Endothelial cell of umbilical vein (primary cell): ENCODE measurements around the gene CUBN. TPM values are rescaled to one million over a fixed set of nuclear protein-coding genes. Genes with fewer than 3 reads are reported as not detected.
A peak's percentile ranks its signal among the peaks of the same experiment; 100 is the strongest.

ENCODE experiments used
- BruUV-seq: library from RNA; stranded (reverse); fragments of 400-500 nt; replicated peaks from 2 replicates; lab custom pipeline; 2021; lab: Mats Ljungman, UMichigan
- CTCF ChIA-PET: fragments of 300-600, 350-600 bp; sonication (Branson Sonifier 250); formaldehyde crosslinking; loops from one replicate; lab custom pipeline; 2021; ENCODE audit warnings: antibody characterized with exemption, inconsistent platforms; lab: Charles Lee
- POLR2A ChIA-PET: fragments of 300-600, 350-600 bp; sonication (Branson Sonifier 250); formaldehyde crosslinking; loops from one replicate; lab custom pipeline; 2021; ENCODE audit warnings: antibody characterized with exemption, inconsistent platforms; lab: Charles Lee
- DNase-seq: peaks from one replicate; pipeline ENCODE4 v3.0.0-alpha.2; 2011; ENCODE audit warnings: low read depth, low spot score
- FAIRE-seq: peaks from 2 replicates; lab custom pipeline; 2011; peaks lifted over from hg19 to GRCh38; lab: Jason Lieb, UNC
- H2AFZ ChIP-seq: 2 replicates; pipeline ENCODE4 v1.6.0; 2012; ENCODE audit warnings: low read depth, low read length, control low read depth, inconsistent platforms
- H3K27ac ChIP-seq: 2 replicates; pipeline ENCODE4 v1.5.1; 2011; ENCODE audit warnings: low read depth, mild to moderate bottlenecking, control low read depth, low read length, moderate library complexity; ENCODE audit not compliant: insufficient read depth
- H3K27me3 ChIP-seq, 2 experiments: 2 replicates each; pipeline versions ENCODE4 v1.6.0 to v1.6.1; 2011; ENCODE audit warnings: low read length in 2 of 2, mixed read lengths in 1 of 2; ENCODE audit not compliant: control insufficient read depth in 2 of 2, insufficient read depth in 2 of 2
- H3K36me3 ChIP-seq, 2 experiments: 2 replicates in 1 of 2; 3 replicates in 1 of 2; pipeline ENCODE4 v1.5.1; 2011; ENCODE audit warnings: low read length in 2 of 2, mild to moderate bottlenecking in 1 of 2, moderate library complexity in 1 of 2; ENCODE audit not compliant: control insufficient read depth in 2 of 2, insufficient read depth in 2 of 2; ENCODE audit errors: extremely low read depth in 1 of 2
- H3K4me1 ChIP-seq: 3 replicates; pipeline ENCODE4 v1.5.1; 2011; ENCODE audit warnings: mild to moderate bottlenecking, low read length; ENCODE audit not compliant: control insufficient read depth, insufficient read depth; ENCODE audit errors: extremely low read depth
- H3K4me2 ChIP-seq: 2 replicates; pipeline ENCODE4 v1.6.1; 2011; ENCODE audit warnings: low read length, control low read depth, mixed read lengths; ENCODE audit not compliant: insufficient read depth
- H3K4me3 ChIP-seq, 3 experiments: fragments of 200-600 bp in 1 of 3; sonication (generic), shearing (Covaris generic) in 1 of 3; replicated peaks in 1 of 3; 2 replicates each; pipeline ENCODE4 v1.5.1; 2011 to 2016; ENCODE audit warnings: control low read depth in 3 of 3, low read length in 3 of 3, mild to moderate bottlenecking in 2 of 3, inconsistent platforms in 1 of 3, low read depth in 1 of 3, moderate library complexity in 1 of 3; ENCODE audit not compliant: insufficient read depth in 1 of 3
- H3K79me2 ChIP-seq: 2 replicates; pipeline ENCODE4 v1.6.0; 2012; ENCODE audit warnings: low read length, inconsistent platforms; ENCODE audit not compliant: control insufficient read depth, insufficient read depth
- H3K9ac ChIP-seq: replicated peaks from 2 replicates; pipeline ENCODE3; 2011; ENCODE audit warnings: low read length, control low read depth; ENCODE audit not compliant: insufficient read depth; ENCODE audit errors: extremely low read depth
- H3K9me1 ChIP-seq: replicated peaks from 3 replicates; pipeline ENCODE4 v1.6.0; 2011; ENCODE audit warnings: mild to moderate bottlenecking, low read length; ENCODE audit not compliant: control insufficient read depth, insufficient read depth; ENCODE audit errors: extremely low read depth
- H3K9me3 ChIP-seq: replicated peaks from 2 replicates; pipeline ENCODE4 v1.5.1; 2012; ENCODE audit warnings: low read length, inconsistent platforms; ENCODE audit not compliant: control insufficient read depth, insufficient read depth
- H4K20me1 ChIP-seq: replicated peaks from 2 replicates; pipeline ENCODE3; 2011; ENCODE audit warnings: mild to moderate bottlenecking, low read length; ENCODE audit not compliant: control insufficient read depth, insufficient read depth; ENCODE audit errors: extremely low read depth
- CTCF ChIP-seq, 2 donors: IDR thresholded peaks; 1 replicate in 1 of 2; 2 replicates in 1 of 2; pipeline ENCODE4 v1.5.1; 2011; ENCODE audit warnings: low read length in 2 of 2, mild to moderate bottlenecking in 2 of 2, moderate library complexity in 2 of 2, control low read depth in 1 of 2, inconsistent platforms in 1 of 2, low read depth in 1 of 2; ENCODE audit not compliant: insufficient read depth in 1 of 2; ENCODE audit errors: extremely low read depth in 1 of 2
- EZH2 ChIP-seq: IDR thresholded peaks from 2 replicates; pipeline ENCODE4 v1.6.1; 2012; ENCODE audit warnings: borderline replicate concordance, low read depth, mild to moderate bottlenecking, moderate library complexity, low read length, inconsistent platforms; ENCODE audit not compliant: severe bottlenecking
- FOS ChIP-seq: IDR thresholded peaks from 2 replicates; pipeline ENCODE4 v1.6.1; 2011; ENCODE audit warnings: mild to moderate bottlenecking, low read length, moderate library complexity, borderline replicate concordance; ENCODE audit not compliant: insufficient read depth
- GATA2 ChIP-seq: IDR thresholded peaks from 2 replicates; pipeline ENCODE4 v1.7.0; 2011; ENCODE audit warnings: low read depth, mild to moderate bottlenecking, moderate library complexity, mixed read lengths, low read length; ENCODE audit not compliant: insufficient read length, insufficient read depth
- JUN ChIP-seq: IDR thresholded peaks from 2 replicates; pipeline ENCODE4 v1.6.1; 2011; ENCODE audit warnings: borderline replicate concordance, low read depth; ENCODE audit not compliant: insufficient read length, insufficient read depth
- MAX ChIP-seq: IDR thresholded peaks from 2 replicates; pipeline ENCODE4 v1.6.1; 2011; ENCODE audit not compliant: insufficient read depth, insufficient read length
- MYC ChIP-seq: IDR thresholded peaks from one replicate; pipeline ENCODE4 v1.6.1; 2011; ENCODE audit warnings: mild to moderate bottlenecking, low read depth, low read length
- POLR2A ChIP-seq: IDR thresholded peaks from 2 replicates; pipeline ENCODE4 v1.6.1; 2012; ENCODE audit warnings: low read depth, mild to moderate bottlenecking, control low read depth, low read length
- POLR2AphosphoS5 ChIP-seq: IDR thresholded peaks from 2 replicates; pipeline ENCODE4 v1.6.1; 2012; ENCODE audit warnings: low read depth, mild to moderate bottlenecking, control low read depth, low read length, moderate library complexity; ENCODE audit not compliant: insufficient read depth
- dilution Hi-C: fragments of 300-500 bp; cut with MboI; formaldehyde crosslinking; loops from one replicate; pipeline ENCODE4 v1.15.0; 2019; ENCODE audit warnings: low sequenced_read_pairs; ENCODE audit not compliant: extremely low pct_ligation_motif_present
- intact Hi-C: fragments of 100-400 bp; cut with micrococcal nuclease; formaldehyde crosslinking; loops from one replicate; pipeline ENCODE4 v1.10.0; 2022
- polyA plus RNA-seq, 4 experiments: library from polyadenylated mRNA; depleted of rRNA in 3 of 4; stranded (reverse) in 3 of 4; unstranded in 1 of 4; fragments of >200 nt; gene quantifications; 2 replicates each; pipeline versions ENCODE4 v1.2.1 to v1.2.3, GENCODE V29; 2011 to 2012; ENCODE audit warnings: missing spikeins in 1 of 4
- total RNA-seq: library from RNA; stranded (reverse); gene quantifications from 2 replicates; pipeline ENCODE4 v1.2.3, GENCODE V29; 2021

Gene CUBN
- total and polyA plus RNA-seq, 2 donors (not counting 3 experiments of a cell fraction or from before 2014, with no cell fraction given), result 2.7 to 4.6 TPM

GRCh38 chr10:17074541-17074847 lies 55.1 kb downstream of the CUBN start:
- H3K36me3 ChIP-seq, result no peaks in the 10 kb centered on the region
- DNase-seq (no peak), FAIRE-seq (no peak)
- intact Hi-C loops (loop anchor here (2.0 kb wide), 2 partner anchors 40 to 78 kb away; no protein-coding TSS in a partner anchor), dilution Hi-C loops (no loop called here)
- no peaks in the 10 kb centered on the region for H4K20me1 ChIP-seq
- H3K4me1 ChIP-seq, result peaks cover 49% of the 10 kb centered on the region
- BruUV-seq, result no TSS peak
- H3K27me3 ChIP-seq, result no peaks in the 10 kb centered on the region
- no peak overlapping the region for H2AFZ ChIP-seq
- no peaks in the 10 kb centered on the region for H3K9me3 ChIP-seq
- ChIA-PET POLR2A (no interaction called here), CTCF (interaction anchor here (3.8 kb wide), 1 partner anchor 12 kb away, joined by 18 read pairs; no protein-coding TSS in a partner anchor)
- no peaks in the 10 kb centered on the region for H3K9me1 ChIP-seq
- H3K4me2 ChIP-seq, result no peak overlapping the region
- H3K9ac ChIP-seq, result peak overlapping the region; percentile 44
- no peak overlapping the region for H3K4me3 ChIP-seq
- TF ChIP-seq MAX, result no peak
- TF ChIP-seq JUN, result peak; percentile 27
- peak; percentile 81 for TF ChIP-seq FOS
- TF ChIP-seq EZH2, result no peak
- TF ChIP-seq POLR2AphosphoS5, result no peak
- TF ChIP-seq GATA2, result no peak
- TF ChIP-seq MYC, result no peak
- TF ChIP-seq POLR2A, result no peak
- no peak for TF ChIP-seq CTCF (IDR thresholded peaks at IDR 0.05; ENCODE audit: extremely low read depth in 1 of 2, insufficient read depth in 1 of 2, low read depth in 1 of 2, low read length in 2 of 2)
- peak overlapping the region; percentile 95 for H3K27ac ChIP-seq
- H3K79me2 ChIP-seq, result no peaks in the 10 kb centered on the region
